GM03348 (cell line): ENCODE data around the gene RANBP3.

Experiments used
- DNase-seq: peaks from one replicate; pipeline ENCODE4 v3.0.0; 2012; ENCODE audit warnings: low spot score

Gene RANBP3

DNA sequence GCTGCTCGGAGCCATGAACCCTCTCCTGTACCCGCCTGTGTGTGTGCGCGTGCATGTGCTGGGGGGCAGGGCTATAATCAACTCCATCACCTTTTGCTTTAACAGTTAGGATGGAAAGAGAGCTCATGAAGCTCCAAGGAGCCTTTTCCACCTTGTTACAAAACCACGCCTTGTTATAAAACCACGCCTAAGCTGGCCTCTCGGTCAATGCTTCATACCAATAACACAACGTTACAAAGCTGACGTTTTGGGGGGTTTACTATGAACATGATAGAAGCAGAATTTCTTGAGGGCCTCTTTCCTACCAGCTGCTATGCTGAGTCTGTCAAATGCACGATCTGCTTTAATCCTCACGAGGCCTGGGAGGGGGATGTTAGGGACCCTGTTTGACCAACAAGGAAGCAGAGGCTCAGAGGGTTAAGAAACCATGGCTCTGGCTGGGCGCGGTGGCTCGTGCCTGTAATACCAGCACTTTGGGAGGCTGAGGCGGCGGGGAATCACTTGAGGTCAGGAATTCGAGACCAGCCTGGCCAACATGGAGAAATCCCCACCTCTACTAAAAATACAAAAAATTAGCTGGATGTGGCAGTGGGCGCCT is 52.0 kb downstream of the RANBP3 start:
- DNase-seq, result no peak

DNA sequence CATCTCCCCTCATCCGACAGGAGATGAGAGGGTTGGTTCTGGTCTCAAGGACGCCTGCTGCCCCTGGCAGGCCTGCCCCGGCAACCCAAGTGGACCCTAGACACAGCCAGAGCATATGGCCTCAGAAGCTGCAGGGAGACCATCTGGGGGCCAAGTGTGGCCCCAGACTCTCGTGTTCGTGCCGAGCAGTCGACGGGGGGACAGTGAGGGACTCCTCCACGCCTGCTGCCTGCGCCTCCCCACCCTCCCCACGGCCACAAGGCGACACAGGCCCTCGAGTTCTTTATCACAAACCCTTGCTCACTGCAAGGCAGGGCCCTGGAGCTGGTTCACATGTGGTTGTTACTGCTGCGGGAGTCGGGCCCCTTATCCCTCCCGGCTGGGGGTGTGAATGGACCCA is 54.6 kb downstream of the RANBP3 start:
- DNase-seq, result no peak

DNA sequence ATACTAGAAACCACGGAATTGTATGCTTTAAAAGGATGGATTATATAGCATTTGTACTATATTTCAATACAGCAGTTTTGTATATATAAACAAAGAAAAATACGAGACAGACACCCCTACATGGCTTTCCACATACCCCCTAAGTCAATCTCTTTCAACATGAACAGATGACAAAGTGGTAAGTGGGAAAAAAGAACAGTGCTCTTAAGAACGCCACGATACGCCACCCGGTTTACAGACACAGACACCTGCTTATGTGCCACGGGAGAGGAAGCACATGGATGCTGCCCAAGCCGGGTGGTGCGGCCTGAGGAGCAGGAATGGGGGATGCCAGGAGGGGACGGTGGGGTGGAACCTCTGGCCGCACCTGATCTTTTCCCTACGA is 55.8 kb downstream of the RANBP3 start:
- no peak for DNase-seq

DNA sequence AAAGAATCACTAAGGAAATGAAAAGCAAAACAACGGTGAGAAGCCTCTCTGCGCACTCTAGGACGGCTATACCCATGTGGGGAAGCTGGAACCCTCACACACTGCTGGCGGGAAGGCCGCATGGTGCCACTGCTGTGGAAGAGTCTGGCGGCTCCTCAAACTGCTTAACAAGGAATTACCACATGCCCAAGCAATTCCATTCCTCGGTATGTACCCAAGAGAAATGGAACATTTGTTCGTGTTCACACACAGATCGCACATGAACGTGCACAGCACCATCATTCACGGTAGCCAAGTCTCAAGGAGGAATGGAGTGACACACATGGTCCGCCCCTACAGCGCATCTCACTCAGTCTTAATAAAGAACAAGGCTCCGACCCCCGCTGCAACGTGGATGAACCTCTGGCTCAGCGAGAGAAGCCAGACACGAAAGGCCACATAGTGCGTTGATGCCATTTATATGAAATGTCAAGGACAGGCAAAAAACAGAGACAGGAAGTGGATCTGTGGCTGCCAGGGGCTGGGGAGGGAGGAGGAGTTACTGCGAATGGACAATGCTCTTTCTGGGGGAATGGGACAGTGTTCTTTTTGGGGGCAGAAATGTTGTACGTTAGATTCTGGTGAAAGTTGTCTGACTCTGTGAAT is 56.3 kb downstream of the RANBP3 start:
- no peak for DNase-seq

DNA sequence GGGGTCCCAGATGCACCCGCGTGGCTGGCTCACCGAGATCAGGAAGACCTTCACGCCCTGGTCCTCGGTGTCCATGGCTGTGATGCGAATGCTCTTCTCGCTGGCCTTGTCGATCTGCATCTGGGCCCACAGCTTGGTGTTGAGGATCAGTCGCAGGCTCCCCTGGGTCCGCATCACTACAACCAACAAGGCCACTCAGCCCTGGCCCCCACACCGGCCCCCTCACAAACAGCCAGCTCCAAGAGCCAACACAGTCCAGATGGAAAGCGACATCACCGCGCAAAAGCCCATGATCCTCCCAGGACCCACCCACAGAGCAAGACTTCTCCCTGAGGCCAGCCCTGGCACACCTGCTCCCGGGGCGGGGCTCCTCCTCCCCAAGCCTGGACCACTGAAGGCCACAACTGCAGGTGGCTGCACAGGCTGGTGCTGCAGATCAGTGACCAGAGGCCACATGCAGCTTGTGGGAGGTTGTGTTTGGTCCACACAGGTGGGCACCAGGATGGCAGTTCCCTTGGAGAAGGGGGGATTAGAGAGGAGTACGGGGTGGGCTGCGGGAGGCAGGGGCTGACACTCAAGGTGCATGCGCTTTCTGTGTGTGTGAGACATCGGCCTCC is 59.4 kb downstream of the RANBP3 start:
- DNase-seq, result no peak

DNA sequence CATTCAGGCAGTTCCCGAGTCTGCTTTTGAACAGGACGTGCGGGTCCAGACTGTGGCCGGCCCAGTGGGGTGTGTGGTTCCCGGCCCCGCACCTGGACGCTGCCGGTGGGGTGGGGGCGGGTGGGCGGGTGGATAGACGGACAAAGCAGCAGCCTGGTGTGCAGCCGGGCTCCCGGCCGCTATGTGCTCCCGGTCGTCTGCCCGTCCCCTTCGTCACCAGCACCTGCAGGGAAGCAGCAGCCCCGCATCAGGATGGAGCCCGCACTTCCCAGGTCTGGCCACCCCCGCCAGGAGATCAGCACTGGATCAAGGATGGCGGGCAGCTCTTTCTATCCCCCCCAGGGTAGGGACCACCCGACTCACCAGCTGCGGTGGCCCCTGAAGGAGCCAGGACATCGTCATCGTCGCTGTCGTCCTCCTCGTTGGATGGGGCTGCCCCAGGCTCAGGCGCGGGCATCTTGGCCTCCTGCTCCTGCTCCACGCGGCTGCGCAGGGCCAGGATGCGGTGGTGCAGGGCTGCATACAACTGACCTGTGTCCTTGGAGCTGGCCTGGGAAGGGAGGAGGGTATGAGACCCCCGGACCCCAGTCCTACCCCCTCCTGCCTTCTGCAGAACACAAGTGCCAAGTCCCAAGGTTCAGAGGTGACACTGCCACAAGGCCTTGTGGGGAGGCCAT is 60.4 kb downstream of the RANBP3 start:
- DNase-seq, result no peak

DNA sequence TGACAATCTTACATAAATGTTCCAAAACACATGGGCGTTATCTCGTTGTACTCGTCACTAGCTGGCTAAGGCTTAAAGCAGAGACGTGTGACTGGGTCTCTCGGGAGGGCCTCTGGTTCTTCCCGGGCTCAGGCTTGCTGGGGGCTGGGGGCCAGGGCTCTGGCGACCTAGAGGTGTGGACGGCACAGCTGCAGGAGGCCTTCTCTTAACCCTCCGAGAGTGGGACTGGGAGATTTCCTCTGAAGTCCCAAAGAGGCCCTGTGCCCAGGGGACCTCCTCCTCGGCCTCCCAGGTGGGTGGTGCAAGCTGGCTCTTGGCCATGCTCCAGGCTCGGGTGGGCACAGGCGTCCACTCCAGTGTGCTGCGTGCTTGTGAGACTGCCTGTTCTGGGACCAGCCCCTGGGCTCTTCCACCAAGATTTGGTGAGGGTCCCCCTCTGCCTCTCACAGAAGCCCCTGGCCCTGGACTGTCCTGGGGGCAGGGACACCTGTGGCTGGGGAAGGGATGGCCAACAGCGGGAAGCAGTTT is 61.7 kb downstream of the RANBP3 start:
- no peak for DNase-seq

DNA sequence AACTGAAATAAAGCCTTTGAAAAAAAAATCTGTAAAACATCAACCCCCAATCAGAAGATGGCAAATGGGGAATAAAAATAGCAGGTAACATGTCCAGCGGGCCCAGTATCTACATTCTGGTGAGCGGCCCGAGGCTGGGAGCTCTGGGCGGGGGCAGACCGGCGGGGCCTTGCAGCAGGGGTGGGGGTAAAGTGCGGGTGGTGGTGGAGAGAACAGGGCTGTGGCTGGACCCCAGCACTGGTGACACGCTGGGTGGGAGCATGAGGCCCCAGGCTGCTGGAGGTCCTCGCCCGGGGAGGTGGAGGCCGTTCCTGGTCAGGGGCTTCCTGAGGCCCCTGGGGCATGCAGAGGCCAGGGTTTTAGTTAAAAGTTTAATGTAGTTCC is 62.2 kb downstream of the RANBP3 start:
- no peak for DNase-seq

DNA sequence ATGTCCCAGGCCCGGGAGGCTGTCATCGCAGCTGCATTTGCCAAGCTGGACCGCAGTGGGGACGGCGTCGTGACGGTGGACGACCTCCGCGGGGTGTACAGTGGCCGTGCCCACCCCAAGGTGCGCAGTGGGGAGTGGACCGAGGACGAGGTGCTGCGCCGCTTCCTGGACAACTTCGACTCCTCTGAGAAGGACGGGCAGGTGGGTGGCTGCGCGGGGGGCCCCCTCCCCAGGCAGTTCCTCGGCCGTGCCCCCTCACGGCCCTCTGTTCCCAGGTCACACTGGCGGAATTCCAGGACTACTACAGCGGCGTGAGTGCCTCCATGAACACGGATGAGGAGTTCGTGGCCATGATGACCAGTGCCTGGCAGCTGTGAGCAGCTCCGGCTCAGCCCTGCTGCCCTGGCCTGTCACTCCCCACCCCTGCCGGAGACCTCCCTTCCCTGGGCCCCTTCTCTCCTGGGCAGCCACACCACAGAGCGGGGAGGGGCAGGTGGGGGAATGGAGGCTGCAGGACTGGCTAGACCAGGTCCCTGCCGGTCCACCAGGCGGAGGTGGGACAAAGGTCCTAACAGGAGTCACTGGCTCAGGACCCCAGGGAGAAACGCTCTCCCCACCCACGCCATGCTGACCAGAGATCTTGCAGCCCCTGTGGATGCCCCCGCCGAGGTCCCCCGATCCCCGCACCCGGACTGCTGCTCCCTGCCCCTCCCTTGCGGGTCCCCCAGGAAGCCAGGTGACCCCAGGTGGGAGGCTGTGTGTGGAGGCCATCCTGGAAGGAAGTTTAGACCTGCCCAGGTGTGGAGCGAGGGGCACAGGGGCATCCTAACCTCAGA is 62.8 kb downstream of the RANBP3 start:
- no peak for DNase-seq

DNA sequence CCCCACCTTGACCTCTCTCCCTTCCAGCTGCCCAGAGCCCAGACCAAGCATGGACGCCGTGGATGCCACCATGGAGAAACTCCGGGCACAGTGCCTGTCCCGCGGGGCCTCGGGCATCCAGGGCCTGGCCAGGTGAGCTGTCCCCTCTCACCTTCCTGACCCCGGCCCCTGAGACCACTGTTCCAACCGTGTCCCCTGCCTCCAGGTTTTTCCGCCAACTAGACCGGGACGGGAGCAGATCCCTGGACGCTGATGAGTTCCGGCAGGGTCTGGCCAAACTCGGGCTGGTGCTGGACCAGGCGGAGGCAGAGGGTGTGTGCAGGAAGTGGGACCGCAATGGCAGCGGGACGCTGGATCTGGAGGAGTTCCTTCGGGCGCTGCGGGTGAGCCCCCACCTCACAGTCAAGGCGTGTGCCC is 63.6 kb downstream of the RANBP3 start:
- DNase-seq, result no peak

DNA sequence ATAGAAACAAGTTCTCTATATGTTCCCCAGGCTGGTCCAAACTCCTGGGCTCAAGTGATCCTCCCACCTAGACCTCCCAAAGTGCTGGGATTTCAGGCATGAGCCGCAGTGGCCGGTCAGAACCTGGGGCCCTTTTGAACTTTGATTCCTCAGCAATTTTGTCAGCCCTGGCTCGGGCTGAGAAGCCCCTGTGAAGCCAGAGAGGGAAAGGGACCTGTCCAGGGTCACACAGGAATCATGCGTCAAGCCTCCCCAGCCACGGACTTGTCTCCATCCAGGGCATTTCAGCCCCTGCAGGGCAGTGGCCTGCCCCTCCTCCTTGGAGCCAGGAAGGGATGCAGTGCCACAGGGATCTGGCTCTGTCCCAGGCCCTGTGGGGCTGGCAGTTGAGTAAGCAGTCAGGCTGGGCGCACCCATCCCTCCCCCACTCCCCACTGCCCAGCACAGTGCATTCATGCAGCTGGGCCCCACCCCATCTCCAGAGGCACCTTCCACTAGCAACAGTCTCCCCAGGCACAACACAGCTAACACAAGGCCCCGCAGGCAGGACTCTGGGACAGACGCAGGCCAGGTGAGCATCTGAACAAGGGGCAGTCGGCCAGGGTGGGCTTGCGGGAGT is 64.1 kb downstream of the RANBP3 start, which contains the start of gene CAPS:
Gene CAPS (plus strand): TSS at position 516 of the 619 bp plus-strand sequence. CDS start 153 bp downstream, outside the sequence.
- DNase-seq, result peak; percentile 67

DNA sequence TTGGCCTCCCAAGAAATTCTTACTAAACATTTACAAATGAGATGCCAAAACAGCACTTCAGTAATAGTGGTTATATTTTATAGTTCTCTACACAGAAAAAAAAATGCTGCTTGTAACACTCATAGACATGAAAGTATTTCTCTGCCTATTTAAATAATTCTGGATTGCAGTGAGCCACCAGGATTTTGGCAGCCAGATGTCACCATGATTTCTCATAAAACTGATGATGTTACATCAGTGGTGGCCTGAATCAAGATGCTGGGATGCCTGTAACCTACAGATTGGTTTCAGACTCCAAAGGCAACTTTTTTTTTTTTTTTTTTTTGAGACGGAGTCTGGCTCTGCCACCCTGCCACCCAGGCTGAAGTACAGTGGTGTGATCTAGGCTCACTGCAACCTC is 66.6 kb downstream of the RANBP3 start:
- no peak for DNase-seq

DNA sequence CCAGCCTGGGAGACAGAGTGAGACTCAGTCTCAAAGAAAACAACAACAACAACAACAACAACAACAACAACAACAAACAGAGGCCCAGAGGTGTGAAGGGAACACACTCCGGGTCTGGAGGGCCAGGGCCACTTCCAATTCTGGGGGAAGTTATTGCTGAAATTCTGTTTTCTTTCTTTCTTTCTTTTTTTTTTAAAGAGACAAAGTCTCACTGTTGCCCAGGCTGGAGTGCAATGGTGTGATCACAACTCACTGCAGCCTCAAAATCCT is 67.4 kb downstream of the RANBP3 start:
- no peak for DNase-seq

DNA sequence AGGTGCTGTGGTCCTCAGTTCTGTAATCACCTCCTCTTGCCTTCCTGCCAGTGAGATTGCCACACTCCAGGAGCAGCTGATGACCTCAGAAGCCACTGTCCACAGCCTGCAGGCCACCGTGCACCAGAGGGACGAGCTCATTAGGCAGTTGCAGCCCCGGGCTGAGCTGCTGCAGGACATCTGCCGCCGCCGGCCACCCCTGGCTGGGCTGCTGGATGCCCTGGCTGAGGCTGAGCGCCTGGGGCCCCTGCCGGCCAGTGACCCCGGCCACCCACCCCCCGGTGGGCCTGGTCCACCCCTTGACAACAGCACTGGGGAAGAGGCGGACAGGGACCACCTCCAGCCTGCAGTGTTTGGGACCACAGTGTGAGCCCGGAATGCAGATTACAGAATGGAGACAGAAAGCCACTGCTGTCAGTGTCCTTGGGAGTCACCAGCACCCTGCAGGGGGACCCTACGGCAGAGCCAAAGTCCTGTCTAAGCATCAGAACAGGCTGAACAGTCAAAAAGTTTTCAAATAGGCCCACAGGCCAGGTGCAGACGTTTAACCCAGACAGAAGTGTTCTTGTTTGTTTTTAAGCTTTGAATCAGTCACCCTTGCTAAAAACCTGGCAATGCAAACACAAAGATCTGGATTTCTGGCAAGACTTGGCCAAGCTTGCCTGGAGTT is 69.0 kb downstream of the RANBP3 start:
- DNase-seq, result no peak

DNA sequence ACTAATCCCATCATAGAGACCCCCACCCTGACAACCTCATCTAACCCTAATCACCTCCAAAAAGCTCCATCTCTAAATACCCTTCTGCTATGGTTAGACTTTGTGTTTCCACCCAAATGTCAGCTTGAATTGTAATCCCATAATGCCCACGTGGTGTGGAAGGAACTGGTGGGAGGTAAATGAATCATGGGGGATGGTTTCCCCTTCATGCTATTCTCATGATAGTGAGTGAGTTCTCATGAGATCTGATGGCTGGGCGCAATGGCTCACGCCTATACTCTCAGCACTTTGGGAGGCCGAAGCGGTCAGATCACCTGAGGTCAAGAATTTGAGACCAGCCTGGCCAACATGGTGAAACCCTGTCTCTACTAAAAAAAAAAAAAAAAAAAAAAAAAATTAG is 70.7 kb downstream of the RANBP3 start:
- DNase-seq, result no peak

DNA sequence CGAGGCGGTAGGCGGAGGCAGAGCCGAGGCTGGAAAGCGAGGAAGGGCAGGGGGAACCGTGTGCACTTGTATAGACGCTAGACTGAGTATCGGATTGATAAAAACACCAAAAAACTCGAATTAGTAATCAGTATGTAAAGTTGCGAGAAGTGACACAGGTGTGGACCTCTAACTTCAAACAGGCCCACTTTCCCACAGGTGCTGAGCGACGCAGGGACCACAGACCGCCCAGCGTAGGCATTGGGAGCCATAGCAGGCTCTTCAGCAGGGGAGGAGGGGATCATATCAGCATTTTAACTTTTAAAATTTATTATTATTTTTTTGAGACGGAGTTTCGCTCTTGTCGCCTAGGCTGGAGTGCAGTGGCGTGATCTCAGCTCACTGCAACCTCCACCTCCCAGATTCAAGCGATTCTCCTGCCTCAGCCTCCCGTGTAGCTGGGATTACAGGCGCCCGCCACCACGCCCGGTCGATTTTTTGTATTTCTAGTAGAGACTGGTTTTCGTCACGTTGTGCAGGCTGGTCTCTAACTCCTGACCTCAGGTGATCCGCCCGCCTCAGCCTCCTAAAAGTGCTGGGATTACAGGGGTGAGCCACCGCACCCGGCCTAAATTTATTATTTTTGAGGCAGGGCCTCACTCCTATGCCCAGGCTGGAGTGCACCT is 72.7 kb downstream of the RANBP3 start:
- no peak for DNase-seq

DNA sequence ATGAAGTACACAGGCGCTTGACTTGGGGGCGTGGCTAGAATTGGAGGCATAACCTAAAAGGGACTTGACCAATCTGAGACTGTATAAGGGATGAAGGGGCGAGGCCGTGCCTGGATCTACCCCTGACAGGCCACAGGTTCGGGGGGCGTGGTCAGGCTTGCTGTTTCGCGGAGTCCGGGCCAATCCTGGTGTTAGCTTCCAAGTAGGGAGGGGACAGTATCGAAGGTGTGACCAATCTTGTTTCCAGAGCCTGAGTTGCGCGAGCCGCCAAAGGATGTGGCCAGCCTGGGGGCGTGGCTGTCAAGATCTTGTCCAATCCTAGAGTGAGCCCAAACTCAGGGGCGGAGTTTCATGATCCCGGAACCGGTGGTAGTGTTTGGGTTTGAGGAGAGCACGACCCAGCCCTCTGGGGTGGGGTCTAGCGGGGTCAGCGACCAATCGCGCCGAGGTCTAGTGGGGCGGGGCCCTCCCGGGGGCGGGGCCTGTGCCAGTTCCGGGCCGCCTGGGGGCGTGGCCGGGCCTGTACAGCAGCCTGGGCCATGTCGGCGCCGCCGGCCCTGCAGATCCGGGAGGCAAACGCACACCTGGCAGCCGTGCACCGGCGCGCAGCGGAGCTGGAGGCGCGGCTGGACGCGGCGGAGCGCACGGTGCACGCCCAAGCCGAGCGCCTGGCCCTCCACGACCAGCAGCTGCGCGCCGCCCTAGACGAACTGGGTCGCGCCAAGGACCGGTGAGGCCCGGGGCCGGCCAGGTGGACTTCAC is 73.4 kb downstream of the RANBP3 start, which contains the start of gene VMAC:
Gene VMAC (plus strand): TSS at position 521 of the 762 bp plus-strand sequence. CDS start 19 bp downstream, at position 540.
- peak; percentile 99 for DNase-seq

DNA sequence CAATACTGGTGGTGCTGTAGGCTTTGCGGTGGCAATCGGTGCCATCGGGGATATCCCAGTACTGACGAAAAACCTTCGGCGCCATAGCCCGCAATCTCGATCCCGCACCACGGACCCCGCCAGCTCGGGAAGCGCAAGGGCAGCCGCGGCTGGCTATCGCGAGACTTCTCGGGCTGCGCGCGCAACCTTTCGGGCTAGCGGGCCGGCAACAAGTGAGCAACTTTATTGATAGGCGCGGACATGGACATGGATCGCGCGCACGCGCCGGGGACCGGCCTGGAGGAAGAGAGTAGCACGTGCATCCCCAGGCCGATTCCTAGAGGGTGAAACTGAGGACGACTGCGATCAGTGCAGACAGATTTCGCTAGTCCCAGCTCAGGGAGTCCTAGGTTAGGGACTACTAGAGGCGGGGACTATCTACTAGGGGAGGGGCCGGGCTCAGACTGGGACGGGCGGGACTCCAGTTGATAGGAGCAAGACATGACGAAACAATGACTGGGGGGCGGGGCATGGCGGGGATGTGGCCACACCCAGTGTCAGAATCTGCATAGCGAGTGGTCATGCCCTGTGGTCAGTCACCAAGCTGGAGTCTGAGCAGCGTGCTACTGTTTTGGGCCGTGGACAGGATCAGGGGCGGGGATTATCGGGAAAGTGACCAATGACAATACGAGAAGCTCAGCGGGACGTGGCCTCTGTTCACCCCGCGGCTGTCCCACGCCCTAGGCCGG is 74.2 kb downstream of the RANBP3 start, which contains the start of gene NDUFA11:
Gene NDUFA11 (minus strand): TSS at position 167 of the 728 bp plus-strand sequence. CDS start 82 bp downstream, at position 85.
- peak; percentile 95 for DNase-seq
